ENCODE data around the gene CD38. TPM values are rescaled to one million over a fixed set of nuclear protein-coding genes. Genes with fewer than 3 reads are reported as not detected.

The CD38 gene
- total RNA-seq, 1 experiment from 2014 or later = not detected

- intact Hi-C loops (cut with micrococcal nuclease) = no loop called here
- RAD21 ChIA-PET (ENCODE audit: low non-redundant PET in 1 of 2, low total read pairs in 2 of 2, uncharacterized antibody in 2 of 2, unreplicated experiment in 2 of 2) = no interaction called here
- H3K4me3 ChIP-seq (replicated peaks in 1 of 2; ENCODE audit: low read depth in 1 of 2, low read length in 2 of 2) = no peak overlapping the region
- no peak overlapping the region for H3K4me2 ChIP-seq (ENCODE audit: low read length)
- no peak overlapping the region for H3K27ac ChIP-seq (ENCODE audit: low read depth, low read length)
- peaks cover 3 to 6% of the 10 kb centered on the region in 2 experiments; a peak in 3 of 4 replicates for H3K4me1 ChIP-seq (ENCODE audit: control insufficient read depth in 1 of 2, insufficient read depth in 2 of 2, low read length in 2 of 2)
- CTCF ChIA-PET = interaction anchor here (1.9 kb wide), 1 partner anchor 68 kb away, joined by 6 read pairs; no protein-coding TSS in a partner anchor
- H3K27me3 ChIP-seq (ENCODE audit: insufficient read depth, low read length) = no peaks in the 10 kb centered on the region
- H3K9me2 ChIP-seq (ENCODE audit: insufficient read depth) = no peaks in the 10 kb centered on the region
- ATAC-seq (no peak), DNase-seq (ENCODE audit: low read depth, low spot score) (no peak)
- no peaks in the 10 kb centered on the region for H3K36me3 ChIP-seq (ENCODE audit: control insufficient read depth in 1 of 2, insufficient read depth in 2 of 2, low read length in 2 of 2)
- POLR2A ChIA-PET = no interaction called here
- no peaks in the 10 kb centered on the region for H3K79me2 ChIP-seq (ENCODE audit: insufficient read depth, low read length)
- H3K9me3 ChIP-seq (ENCODE audit: control insufficient read depth in 1 of 2, insufficient read depth in 1 of 2, low read depth in 1 of 2, low read length in 2 of 2) = no peaks in the 10 kb centered on the region
- no peak overlapping the region for H3K9ac ChIP-seq (ENCODE audit: low read length)
- no TSS peak for BruUV-seq (replicated peaks)
- TF ChIP-seq YY1 (IDR thresholded peaks at IDR 0.05; ENCODE audit: extremely low read depth, insufficient replicate concordance, low read depth, low read length) = no peak
- TF ChIP-seq CTCF (IDR thresholded peaks at IDR 0.05 in 2 of 3, conservative IDR thresholded peaks at IDR 0.05 in 1 of 3; ENCODE audit: borderline replicate concordance in 1 of 3, insufficient read depth in 1 of 3, low read depth in 2 of 3, low read length in 2 of 3) = no peak
- no peak for TF ChIP-seq ZBTB33 (IDR thresholded peaks at IDR 0.05; ENCODE audit: extremely low read depth, insufficient replicate concordance, low read length)
- TF ChIP-seq ZNF274 (IDR thresholded peaks at IDR 0.05; ENCODE audit: low read depth, low read length) = no peak
- TF ChIP-seq SIN3A (IDR thresholded peaks at IDR 0.05; ENCODE audit: low read depth) = no peak
- no peak for TF ChIP-seq SP1 (IDR thresholded peaks at IDR 0.05; ENCODE audit: low read depth)
- no peak overlapping the region for H2AFZ ChIP-seq (ENCODE audit: low read depth, low read length, poor library complexity, severe bottlenecking)
- no peaks in the 10 kb centered on the region for H4K20me1 ChIP-seq (ENCODE audit: insufficient read depth)
Measured at GRCh38 chr4:15888515-15888914, 110.4 kb downstream of the CD38 start.

Data from HCT116 (cell line).